Kidney capillary endothelial cell (primary cell): ENCODE measurements around the gene AADAT.

Experiments used
- DNase-seq: peaks from one replicate; pipeline ENCODE4 v3.0.0-alpha.2; 2018; ENCODE audit warnings: low spot score

Gene AADAT

DNA sequence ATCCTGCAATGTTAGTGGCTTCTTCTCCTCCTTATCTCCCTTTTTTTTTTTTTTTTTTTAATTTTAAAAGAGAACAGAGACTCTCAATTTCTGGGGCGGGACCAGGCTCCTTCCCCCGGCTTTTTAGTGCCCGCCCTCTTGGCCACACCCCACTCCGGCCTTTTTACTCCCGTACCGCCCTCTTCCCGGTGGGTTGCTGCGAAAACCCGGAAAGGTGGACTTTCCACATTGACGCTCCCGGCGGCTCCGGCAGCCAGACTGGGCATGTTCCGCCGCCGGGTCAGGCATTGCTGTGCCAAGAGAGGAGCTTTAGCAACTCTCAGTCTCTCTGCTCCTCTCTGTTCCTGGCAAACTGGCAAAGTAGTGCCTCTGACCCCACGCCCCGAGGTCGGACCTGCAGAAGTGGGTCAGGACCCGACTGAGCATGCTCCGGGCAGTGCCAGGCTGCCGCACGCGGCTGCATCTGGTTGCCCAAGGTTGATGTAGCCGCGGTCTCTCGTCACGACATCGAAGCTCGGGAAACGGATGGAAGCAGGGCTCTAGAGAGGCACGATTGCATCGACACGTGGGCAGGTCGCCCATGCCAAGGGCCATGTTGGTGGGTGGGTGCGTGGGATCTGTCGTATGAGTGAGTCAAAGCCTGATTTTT is 62.5 kb downstream of the AADAT start:
- DNase-seq = peak; percentile 83

DNA sequence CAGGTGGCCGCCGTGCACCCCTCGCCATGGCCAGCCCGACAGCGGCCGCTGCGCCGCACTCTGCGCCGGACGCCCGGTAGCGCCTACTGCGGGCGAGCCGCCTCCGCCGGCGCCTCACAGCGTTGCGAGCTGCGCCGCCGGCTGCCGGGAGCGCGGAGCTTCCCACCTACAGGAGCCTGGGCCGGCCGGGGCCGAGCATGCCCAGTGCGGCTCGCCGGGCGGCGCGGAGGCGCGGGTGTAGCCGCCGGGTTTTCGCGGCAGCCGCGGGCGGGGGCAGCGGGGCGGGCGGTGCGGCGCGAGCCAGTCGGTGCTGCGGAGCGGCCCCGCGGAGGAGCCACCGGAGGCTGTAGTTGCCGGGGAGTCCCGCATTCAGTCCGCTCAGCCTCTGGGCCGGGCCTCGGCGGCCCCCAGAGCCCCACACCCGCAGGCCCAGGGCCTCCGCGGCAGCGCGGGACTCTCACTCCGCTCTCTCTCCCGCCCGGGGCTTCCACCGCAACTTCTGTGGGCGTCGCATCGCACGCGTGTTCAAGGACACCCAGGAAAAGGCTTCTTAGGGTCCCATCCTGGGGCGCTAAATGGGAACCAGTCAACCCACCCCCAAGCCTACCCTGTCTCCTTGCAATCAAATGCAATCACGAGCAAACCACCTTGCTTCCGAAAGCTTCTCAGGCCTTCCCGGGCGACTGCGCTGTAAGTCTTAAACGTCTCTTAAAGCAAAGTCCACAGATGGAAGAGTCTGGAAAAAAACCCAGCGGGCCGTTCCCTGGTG is 63.3 kb downstream of the AADAT start, which contains the start of gene MFAP3L:
Gene MFAP3L, minus strand, starts transcription at position 143 of the 769 bp plus-strand sequence. CDS start 20,518 bp downstream, outside the sequence.
- DNase-seq = peak; percentile 67

GRCh38 chr4:170025523-170026252 is 64.1 kb downstream of the AADAT start:
- no peak for DNase-seq

GRCh38 chr4:170022211-170022610 is 67.5 kb downstream of the AADAT start:
- DNase-seq = no peak

- no peak for DNase-seq
Observed at GRCh38 chr4:170017252-170017651, 72.5 kb downstream of the AADAT start.

- no peak for DNase-seq
Observed at GRCh38 chr4:170015285-170015684, 74.5 kb downstream of the AADAT start.

DNA sequence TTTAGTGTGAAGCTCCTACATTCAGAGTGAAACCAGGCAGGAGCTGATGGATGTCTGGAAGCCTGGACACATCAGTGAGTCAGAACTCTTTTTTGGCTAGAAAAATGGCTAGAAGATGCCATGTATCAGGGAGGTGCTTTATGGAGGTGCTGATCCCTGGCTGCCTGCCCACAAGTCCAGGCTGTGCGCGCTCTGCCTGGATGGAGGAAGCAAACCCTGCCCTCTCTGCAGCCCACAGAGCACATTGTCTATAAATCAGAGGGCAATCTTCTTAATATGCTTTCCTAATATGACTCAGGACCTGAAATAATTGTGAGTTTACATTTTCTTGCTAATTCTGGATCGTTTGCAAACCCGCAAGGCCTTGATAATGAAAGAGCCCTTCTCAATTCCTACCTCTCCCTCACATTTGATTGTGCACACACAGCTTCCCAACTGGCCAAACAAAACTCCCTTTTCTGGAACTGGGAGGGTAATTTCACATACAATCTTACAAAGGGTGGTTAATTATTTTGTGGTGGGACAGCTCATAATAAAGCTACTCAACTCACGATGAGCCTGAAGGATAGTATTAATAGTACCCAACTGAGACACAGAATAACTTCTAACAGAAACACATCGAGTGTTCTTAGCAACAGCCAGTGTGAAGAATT is 75.3 kb downstream of the AADAT start:
- no peak for DNase-seq

DNA sequence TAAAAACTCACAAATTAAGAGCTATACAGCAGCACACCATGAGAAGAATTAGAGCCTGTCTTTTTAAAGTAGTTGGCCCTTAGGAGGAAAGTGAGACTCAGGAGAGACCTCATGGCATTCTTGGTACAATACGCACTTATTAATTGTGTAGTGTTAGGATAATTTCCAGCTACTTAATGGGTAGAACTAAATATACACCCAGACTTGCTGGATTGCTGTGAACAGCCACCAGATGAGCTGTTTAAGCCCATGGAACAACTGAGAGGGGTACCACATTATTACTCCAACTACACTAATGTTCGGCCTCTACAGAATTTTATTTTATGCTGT is 77.2 kb downstream of the AADAT start:
- no peak for DNase-seq

DNA sequence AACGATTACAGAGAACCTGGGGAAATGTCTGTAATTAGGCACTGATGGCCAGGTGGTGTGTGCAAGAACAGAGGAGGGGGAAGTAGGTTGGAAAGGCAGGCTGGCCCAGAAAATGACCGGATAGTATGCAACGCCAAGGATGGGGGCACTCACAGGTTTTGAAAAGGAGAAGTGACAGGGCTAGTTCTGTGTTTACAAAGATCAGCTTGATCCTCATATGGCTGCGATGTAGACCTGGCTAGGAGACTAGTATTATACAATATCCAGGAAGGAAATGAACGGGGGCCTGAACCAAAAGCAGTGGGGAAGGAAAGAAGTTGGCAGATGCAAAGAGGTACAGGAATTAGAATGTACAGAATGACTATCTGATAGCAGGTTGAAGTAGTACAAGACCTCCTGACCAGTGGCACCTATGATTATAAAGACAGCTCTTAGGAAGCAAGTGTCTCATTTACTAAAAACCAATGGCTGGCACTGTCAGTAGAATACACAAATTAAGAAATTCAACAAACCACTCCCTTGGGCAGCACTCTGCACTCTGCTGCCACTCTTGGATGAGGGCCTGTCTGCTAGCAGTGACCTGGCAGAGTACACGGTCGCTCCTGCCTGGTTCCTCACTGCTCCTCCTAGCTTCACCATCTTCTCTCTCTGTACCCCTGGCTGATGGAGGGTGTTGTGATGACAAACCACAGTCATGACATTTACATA is 77.7 kb downstream of the AADAT start:
- DNase-seq = no peak
